SW 1271 (cell line): ENCODE data around the gene MRPL37.
A peak's percentile ranks its signal among the peaks of the same experiment; 100 is the strongest.
"Not testable (repeated sequence)": the region's sequence is repeated elsewhere in the genome, so short reads cannot be mapped to it uniquely, and the experiment has no call there.

ENCODE experiments used
- DNase-seq, 2 experiments: peaks; one replicate each; lab custom pipeline; 2025; lab: John Stamatoyannopoulos, UW

Gene MRPL37

GRCh38 chr1:54199765-54200518 lies at the start of gene MRPL37, which contains the start of gene CYB5RL:
Gene MRPL37 (plus strand): TSS chr1:54200167. CDS start chr1:54200244, 77 bp downstream.
Gene CYB5RL (minus strand): TSS chr1:54200030. CDS start chr1:54195616, 4,414 bp downstream.
- DNase-seq: peak; percentile 69 to 95

- DNase-seq: no peak
Measured at GRCh38 chr1:54151013-54151412, 49.0 kb upstream of the MRPL37 start.

- no peak for DNase-seq
Measured at GRCh38 chr1:54152696-54153095, 47.3 kb upstream of the MRPL37 start, which contains the start of gene CDCP2. Gene CDCP2 (minus strand): TSS chr1:54153000. CDS start chr1:54152922, 78 bp downstream.

- no peak for DNase-seq
Measured at GRCh38 chr1:54153535-54154439, 46.2 kb upstream of the MRPL37 start.

- no peak for DNase-seq
Measured at GRCh38 chr1:54156201-54156600, 43.8 kb upstream of the MRPL37 start.

GRCh38 chr1:54156986-54157385 lies 43.0 kb upstream of the MRPL37 start:
- DNase-seq: no peak

GRCh38 chr1:54157401-54157800 lies 42.6 kb upstream of the MRPL37 start:
- no peak for DNase-seq

- no peak for DNase-seq
Measured at GRCh38 chr1:54158071-54158470, 41.9 kb upstream of the MRPL37 start.

GRCh38 chr1:54159733-54160316 lies 40.1 kb upstream of the MRPL37 start:
- no peak for DNase-seq

- DNase-seq: no peak
Measured at GRCh38 chr1:54160351-54160750, 39.6 kb upstream of the MRPL37 start.

- DNase-seq: no peak
Measured at GRCh38 chr1:54161495-54162168, 38.3 kb upstream of the MRPL37 start.

GRCh38 chr1:54163051-54163450 lies 36.9 kb upstream of the MRPL37 start:
- no peak for DNase-seq

- DNase-seq: no peak
Measured at GRCh38 chr1:54163573-54163972, 36.4 kb upstream of the MRPL37 start.

- no peak for DNase-seq
Measured at GRCh38 chr1:54165146-54165545, 34.8 kb upstream of the MRPL37 start.

- not testable (repeated sequence) for DNase-seq
Measured at GRCh38 chr1:54166357-54166756, 33.6 kb upstream of the MRPL37 start.

- DNase-seq: no peak
Measured at GRCh38 chr1:54167422-54168139, 32.4 kb upstream of the MRPL37 start.

GRCh38 chr1:54168206-54168965 lies 31.6 kb upstream of the MRPL37 start:
- DNase-seq: no peak

GRCh38 chr1:54169068-54169467 lies 30.9 kb upstream of the MRPL37 start:
- DNase-seq: no peak

GRCh38 chr1:54171016-54171415 lies 29.0 kb upstream of the MRPL37 start:
- DNase-seq: no peak

GRCh38 chr1:54171606-54172005 lies 28.4 kb upstream of the MRPL37 start:
- DNase-seq: no peak
